ENCODE measurements around the gene CACFD1.

DNA sequence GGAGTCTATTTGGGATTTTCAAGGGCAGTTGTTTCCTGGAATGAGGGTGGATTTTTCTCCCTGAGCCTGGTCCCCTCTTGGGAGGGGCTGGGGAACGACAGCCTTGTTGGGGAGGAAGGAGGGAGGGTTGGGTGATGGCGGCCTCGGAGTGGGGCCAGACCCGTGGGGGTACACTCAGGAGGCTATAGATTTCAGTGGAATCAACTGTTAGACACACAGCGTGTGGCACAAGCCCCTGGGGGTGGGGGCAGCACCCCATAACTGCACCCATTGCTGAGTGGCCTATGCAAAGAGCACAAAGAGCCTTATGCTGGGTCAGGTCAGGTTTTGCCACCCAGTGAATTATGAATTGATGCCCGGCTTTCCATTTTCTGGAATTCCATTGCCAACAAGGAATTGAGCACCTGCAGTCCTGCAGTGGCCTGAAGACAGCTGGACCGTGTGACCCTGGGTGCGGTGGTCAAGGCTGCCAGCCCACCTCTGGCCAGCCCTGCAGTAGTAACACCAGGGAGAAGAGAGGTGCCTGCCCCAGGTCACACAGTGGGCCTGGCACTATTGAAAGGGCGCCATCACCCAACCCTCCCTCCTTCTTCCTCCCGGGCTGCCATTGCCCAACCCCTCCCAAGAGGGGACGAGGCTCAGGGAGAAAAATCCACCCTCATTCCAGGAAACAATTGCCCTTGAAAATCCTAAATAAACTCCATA lies 56.6 kb downstream of the CACFD1 start:
- TF ChIP-seq, protein P1, sequence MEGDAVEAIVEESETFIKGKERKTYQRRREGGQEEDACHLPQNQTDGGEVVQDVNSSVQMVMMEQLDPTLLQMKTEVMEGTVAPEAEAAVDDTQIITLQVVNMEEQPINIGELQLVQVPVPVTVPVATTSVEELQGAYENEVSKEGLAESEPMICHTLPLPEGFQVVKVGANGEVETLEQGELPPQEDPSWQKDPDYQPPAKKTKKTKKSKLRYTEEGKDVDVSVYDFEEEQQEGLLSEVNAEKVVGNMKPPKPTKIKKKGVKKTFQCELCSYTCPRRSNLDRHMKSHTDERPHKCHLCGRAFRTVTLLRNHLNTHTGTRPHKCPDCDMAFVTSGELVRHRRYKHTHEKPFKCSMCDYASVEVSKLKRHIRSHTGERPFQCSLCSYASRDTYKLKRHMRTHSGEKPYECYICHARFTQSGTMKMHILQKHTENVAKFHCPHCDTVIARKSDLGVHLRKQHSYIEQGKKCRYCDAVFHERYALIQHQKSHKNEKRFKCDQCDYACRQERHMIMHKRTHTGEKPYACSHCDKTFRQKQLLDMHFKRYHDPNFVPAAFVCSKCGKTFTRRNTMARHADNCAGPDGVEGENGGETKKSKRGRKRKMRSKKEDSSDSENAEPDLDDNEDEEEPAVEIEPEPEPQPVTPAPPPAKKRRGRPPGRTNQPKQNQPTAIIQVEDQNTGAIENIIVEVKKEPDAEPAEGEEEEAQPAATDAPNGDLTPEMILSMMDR (conservative IDR thresholded peaks at IDR 0.05 in 1 of 2, IDR thresholded peaks at IDR 0.05 in 1 of 2; ENCODE audit: extremely low read depth in 1 of 2, insufficient read depth in 1 of 2, low read depth in 1 of 2, low read length in 2 of 2): no peak
- no peak for TF ChIP-seq EZH2 (IDR thresholded peaks at IDR 0.05; ENCODE audit: borderline replicate concordance, low read length)

All from mammary epithelial cell (primary cell).